Tracheal epithelial cell (primary cell): ENCODE measurements around the gene SNRNP70. TPM values are rescaled to one million over a fixed set of nuclear protein-coding genes. Genes with fewer than 3 reads are reported as not detected.

Experiments used
- total RNA-seq: library from RNA; depleted of rRNA; stranded (reverse); fragments of >200 nt; gene quantifications from 2 replicates; pipeline ENCODE4 v1.2.1, GENCODE V29; 2014

SNRNP70 gene
- total RNA-seq, 1 donor from 2014 or later: 79.5 TPM

Other genes starting within 250 kb of the SNRNP70 start
- 0.64 and 1.9 TPM in 2 replicates for gene HSD17B14, start 249.0 kb upstream of the SNRNP70 start, total RNA-seq
- gene PLEKHA4, start 216.8 kb upstream of the SNRNP70 start, total RNA-seq: 3.8 and 5.5 TPM in 2 replicates
- gene PPP1R15A, start 213.0 kb upstream of the SNRNP70 start, total RNA-seq: 59.9 and 106 TPM in 2 replicates
- 0.21 and 0.24 TPM in 2 replicates for gene TULP2, start 186.7 kb upstream of the SNRNP70 start, total RNA-seq
- gene NUCB1, start 185.1 kb upstream of the SNRNP70 start, total RNA-seq: 90.8 and 93.4 TPM in 2 replicates
- 6.4 and 8.4 TPM in 2 replicates for gene DHDH, start 151.8 kb upstream of the SNRNP70 start, total RNA-seq
- gene BAX, start 130.6 kb upstream of the SNRNP70 start, total RNA-seq: 35.0 and 104 TPM in 2 replicates
- gene FTL, start 120.1 kb upstream of the SNRNP70 start, total RNA-seq: 3,392 and 8,392 TPM in 2 replicates
- gene GYS1, start 92.1 kb upstream of the SNRNP70 start, total RNA-seq: 22.8 and 61.9 TPM in 2 replicates
- 159 and 276 TPM in 2 replicates for gene RUVBL2, start 91.6 kb upstream of the SNRNP70 start, total RNA-seq
- 1.9 TPM in 1 of 2 replicates, not detected in the other for gene LHB, start 68.4 kb upstream of the SNRNP70 start, total RNA-seq
- gene CGB3, start 61.1 kb upstream of the SNRNP70 start, total RNA-seq: not detected in 2 replicates
- gene CGB2, start 53.6 kb upstream of the SNRNP70 start, total RNA-seq: 1.9 TPM in 1 of 2 replicates, not detected in the other
- not detected in 2 replicates for gene CGB1, start 48.6 kb upstream of the SNRNP70 start, total RNA-seq
- 0.24 TPM in 1 of 2 replicates, not detected in the other for gene CGB5, start 41.6 kb upstream of the SNRNP70 start, total RNA-seq
- gene CGB8, start 36.3 kb upstream of the SNRNP70 start, total RNA-seq: 0.48 TPM in 1 of 2 replicates, not detected in the other
- gene CGB7, start 27.7 kb upstream of the SNRNP70 start, total RNA-seq: 0.85 and 0.96 TPM in 2 replicates
- 3.4 and 8.0 TPM in 2 replicates for gene NTF4, start 20.6 kb upstream of the SNRNP70 start, total RNA-seq
- under 0.01 TPM in 1 of 2 replicates, not detected in the other for gene KCNA7, start 12.8 kb upstream of the SNRNP70 start, total RNA-seq
- 2.6 and 10.1 TPM in 2 replicates for gene LIN7B, start 28.9 kb downstream of the SNRNP70 start, total RNA-seq
- 0.48 and 2.8 TPM in 2 replicates for gene C19orf73, start 33.7 kb downstream of the SNRNP70 start, total RNA-seq
- 0.85 and 2.9 TPM in 2 replicates for gene PPFIA3, start 34.1 kb downstream of the SNRNP70 start, total RNA-seq
- not detected in 2 replicates for gene HRC, start 69.9 kb downstream of the SNRNP70 start, total RNA-seq
- 17.7 and 21.2 TPM in 2 replicates for gene TRPM4, start 72.3 kb downstream of the SNRNP70 start, total RNA-seq
- gene SLC6A16, start 239.7 kb downstream of the SNRNP70 start, total RNA-seq: under 0.01 TPM in 1 of 2 replicates, not detected in the other
- 0.21 TPM in 1 of 2 replicates, not detected in the other for gene CD37, start 250.0 kb downstream of the SNRNP70 start, total RNA-seq